GM11168 (cell line): ENCODE results near the gene GRID1.
"Not testable (repeated sequence)": the region's sequence is repeated elsewhere in the genome, so short reads cannot be mapped to it uniquely, and the experiment has no call there.

ENCODE experiments used
- in situ Hi-C: fragments of 300-500 bp; cut with MboI; formaldehyde crosslinking; loops from one replicate; pipeline ENCODE4 v1.12.0; 2022; ENCODE audit warnings: low sequenced_read_pairs; ENCODE audit not compliant: unreplicated experiment

The GRID1 gene

GRCh38 chr10:86104156-86104555, 262.4 kb downstream of the GRID1 start:
- in situ Hi-C loops, result no loop called here

- in situ Hi-C loops, result no loop called here
Observed at GRCh38 chr10:86103391-86104101, 263.0 kb downstream of the GRID1 start.

DNA sequence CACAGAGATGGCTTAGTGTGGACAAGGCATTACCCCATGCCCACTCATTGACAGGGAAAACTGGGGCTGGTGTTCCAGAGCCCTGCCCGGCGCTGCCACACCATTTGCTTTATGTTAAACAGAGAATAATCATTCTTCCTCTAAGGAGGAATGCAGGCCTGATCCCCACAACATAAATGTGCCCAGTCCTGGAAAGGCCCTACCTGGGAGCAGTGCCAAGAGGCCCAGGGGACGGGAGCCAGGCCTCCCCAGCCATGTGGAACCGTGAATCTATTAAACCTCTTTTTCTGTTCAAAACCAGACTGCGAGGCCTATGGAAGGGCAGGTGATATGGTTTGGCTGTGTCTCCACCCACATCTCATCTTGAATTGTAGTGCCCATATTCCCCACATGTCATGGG, 264.1 kb downstream of the GRID1 start:
- in situ Hi-C loops, result no loop called here

DNA sequence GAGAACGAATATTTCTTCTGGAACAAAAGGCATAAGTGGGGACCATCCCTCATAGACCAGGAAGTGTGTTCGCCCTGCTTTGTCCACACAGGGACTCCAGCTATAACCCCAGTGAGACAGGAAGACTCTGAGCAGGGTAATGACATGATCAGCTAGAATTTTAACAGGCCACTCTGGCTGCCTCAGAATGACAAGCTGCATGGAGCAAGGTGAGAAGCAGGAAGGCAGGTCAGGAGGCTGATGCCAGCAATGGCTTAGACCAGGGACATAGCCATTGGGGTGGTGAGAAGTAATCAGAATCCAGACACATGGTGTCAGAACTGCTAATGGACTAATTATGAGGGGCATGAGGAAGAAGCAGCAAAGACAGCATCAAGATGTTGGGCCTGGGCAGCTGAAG, 264.6 kb downstream of the GRID1 start:
- in situ Hi-C loops, result no loop called here

DNA sequence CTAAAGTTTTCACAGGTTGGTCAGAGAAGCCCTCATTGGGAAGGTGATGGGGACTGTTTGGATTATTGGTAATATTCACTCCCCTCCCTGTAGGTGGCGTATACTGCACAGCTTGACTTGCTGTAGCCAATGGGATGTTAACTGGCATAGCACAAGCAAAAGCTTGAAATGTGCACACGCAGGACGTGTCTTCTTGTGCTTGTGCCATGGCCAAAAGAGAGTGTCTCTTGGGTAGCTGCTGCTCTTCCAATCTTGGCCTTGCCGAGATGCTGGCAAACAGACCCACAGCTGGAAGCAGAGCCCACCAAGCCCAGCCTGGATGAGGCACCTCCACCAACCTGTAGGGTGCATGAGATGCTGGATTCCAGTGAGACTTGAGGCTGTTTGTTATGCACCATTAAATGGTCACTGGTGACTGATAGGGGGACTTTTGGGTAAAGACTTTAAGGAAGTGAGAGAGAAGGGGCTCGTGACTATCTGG, 266.0 kb downstream of the GRID1 start:
- in situ Hi-C loops, result no loop called here

GRCh38 chr10:86099542-86100334, 266.9 kb downstream of the GRID1 start:
- in situ Hi-C loops, result no loop called here

- in situ Hi-C loops, result no loop called here
Observed at GRCh38 chr10:86098187-86098881, 268.3 kb downstream of the GRID1 start.

GRCh38 chr10:86095061-86095460, 271.5 kb downstream of the GRID1 start:
- in situ Hi-C loops, result not testable (repeated sequence)

- in situ Hi-C loops, result not testable (repeated sequence)
Observed at GRCh38 chr10:86092311-86092710, 274.3 kb downstream of the GRID1 start.

DNA sequence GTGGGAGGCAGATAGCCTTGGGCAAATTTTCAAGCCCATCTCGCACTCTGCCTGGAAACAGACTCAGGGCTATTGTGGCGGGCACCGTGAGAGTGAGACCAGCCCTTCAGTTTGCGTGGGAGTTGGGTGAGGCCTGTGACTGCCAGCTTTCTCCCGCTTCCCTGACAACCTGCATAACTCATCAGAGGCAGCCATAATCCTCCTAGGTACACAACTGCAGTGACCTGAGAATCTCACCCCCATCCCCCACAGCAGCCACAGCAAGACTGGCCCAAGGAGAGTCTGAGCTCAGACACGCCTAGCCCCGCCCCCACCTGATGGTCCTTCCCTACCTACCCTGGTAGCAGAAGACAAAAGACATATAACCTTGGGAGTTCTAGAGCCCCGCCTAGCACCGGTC, 275.4 kb downstream of the GRID1 start:
- in situ Hi-C loops, result no loop called here

DNA sequence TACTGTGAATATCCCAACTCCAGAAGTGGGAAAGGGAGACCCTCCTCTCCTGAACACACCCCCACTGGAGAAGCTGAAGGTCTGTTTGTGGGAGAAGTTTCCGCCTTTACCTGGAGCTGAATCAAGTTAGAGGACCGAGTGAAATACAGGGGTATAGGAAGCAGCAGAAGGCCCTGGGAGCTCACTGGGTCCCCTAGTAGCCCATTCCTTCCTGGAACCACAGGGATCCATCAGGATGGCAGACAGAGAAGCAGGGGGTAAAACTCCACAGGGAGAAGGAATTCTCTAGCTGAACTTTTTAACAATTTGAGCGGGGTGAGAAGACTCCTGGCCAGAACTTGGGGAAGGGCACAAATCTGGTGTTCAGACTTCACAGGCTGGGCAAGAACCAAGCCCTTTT, 275.8 kb downstream of the GRID1 start:
- in situ Hi-C loops, result no loop called here

GRCh38 chr10:86087716-86088115, 278.9 kb downstream of the GRID1 start:
- in situ Hi-C loops, result no loop called here

DNA sequence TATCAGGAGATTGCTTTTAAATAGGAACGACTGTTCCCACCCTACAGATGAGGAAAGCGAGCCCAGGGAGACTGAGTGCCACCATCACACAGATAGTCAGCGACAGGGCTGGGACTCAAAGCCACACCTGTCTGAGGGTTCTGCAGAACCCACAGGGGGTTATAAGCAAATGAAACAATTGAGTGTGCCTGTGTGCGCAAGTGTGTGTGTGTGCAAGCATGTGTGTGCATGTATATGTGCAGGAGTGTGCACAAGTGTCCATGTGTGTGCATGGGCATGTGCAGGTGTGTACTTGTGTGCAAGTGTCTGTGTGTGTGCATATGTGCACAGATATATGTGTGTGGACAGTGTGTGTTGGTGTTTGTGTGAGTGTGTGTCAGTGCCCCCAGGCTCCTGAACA, 280.2 kb downstream of the GRID1 start:
- in situ Hi-C loops, result no loop called here

DNA sequence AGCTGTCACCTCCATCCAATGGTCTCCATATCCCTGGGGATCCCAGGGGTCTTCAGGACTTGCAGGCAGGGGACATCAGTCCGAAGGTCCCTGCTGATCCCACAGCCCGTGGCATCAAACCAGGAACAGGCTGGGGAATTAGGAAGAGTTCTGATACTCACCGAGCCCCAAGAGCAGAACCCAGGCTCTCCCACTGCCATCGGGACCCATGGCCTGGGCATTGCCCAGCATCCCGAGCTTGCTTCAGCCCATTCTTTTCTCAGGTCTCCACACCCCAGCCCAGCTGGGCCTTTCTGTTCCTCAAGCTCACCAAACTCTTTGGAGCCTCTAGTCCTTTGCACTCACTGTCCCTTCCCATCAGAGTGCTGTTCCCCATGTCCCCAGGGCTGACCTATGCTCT, 280.9 kb downstream of the GRID1 start:
- in situ Hi-C loops, result no loop called here

GRCh38 chr10:86085136-86085535, 281.5 kb downstream of the GRID1 start:
- in situ Hi-C loops, result no loop called here

GRCh38 chr10:86084585-86084984, 282.0 kb downstream of the GRID1 start:
- in situ Hi-C loops, result no loop called here

GRCh38 chr10:86083664-86084175, 282.9 kb downstream of the GRID1 start:
- in situ Hi-C loops, result no loop called here

- in situ Hi-C loops, result no loop called here
Observed at GRCh38 chr10:86083206-86083605, 283.4 kb downstream of the GRID1 start.

- in situ Hi-C loops, result no loop called here
Observed at GRCh38 chr10:86082556-86082955, 284.0 kb downstream of the GRID1 start.

DNA sequence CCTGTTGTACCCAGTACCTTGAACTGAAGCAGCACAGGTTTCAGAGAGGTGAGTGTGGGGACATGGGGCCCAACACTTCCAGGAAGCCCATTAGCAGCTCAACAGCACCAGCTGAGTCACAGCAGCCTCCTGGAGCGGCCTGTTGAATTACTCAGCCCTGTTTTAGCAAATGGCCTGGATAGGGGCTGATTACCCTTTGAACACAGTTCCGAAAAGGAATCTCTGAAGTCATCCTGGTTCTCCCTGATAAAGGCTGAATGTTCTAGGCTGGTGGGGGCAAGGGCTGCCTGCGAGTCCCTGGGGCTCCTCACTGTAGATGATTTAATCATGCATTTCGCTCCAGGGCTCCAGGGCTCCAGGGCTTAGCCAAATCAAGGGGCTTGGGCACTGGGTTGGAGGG, 287.5 kb downstream of the GRID1 start:
- in situ Hi-C loops, result no loop called here

DNA sequence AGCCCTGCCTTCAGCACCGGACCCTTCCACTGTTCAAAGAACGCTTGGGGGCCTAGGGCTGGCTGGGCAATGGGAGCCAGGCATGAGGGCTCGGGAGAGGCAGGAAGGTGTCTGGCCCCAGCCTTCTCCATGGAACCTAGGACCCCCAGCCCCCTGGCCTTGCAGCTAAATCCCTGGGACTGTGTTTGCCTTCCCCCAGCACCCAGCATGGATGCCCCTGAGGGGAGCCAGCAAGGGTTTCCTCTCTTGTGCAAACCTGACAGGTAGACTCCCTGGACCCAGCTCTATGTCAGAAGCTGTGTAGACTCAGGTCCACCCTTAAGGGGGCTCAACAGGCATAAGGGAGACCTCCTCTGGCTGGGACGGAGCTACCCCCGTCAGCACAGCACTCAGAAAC, 288.0 kb downstream of the GRID1 start:
- in situ Hi-C loops, result no loop called here
